PC-3 (cell line): ENCODE measurements around the gene PCDH15. TPM values are rescaled to one million over a fixed set of nuclear protein-coding genes. Genes with fewer than 3 reads are reported as not detected.

Experiments used
- ATAC-seq: fragments of 200-7000 bp; cut with Tn5 transposase; 2 replicates; pipeline ENCODE4 v1.9.1; 2020; ENCODE audit warnings: mild to moderate bottlenecking, moderate library complexity
- BruUV-seq: library from RNA; stranded (reverse); fragments of 400-500 nt; replicated peaks from 2 replicates; lab custom pipeline; 2021; lab: Mats Ljungman, UMichigan
- CTCF ChIA-PET: fragments of 300-600 bp; sonication (Branson Sonifier 250); formaldehyde crosslinking; loops from one replicate; lab custom pipeline; 2022; ENCODE audit warnings: antibody characterized with exemption; lab: Charles Lee
- POLR2A ChIA-PET: fragments of 300-600 bp; sonication (Branson Sonifier 250); formaldehyde crosslinking; loops from one replicate; lab custom pipeline; 2022; ENCODE audit warnings: antibody characterized with exemption; ENCODE audit not compliant: unreplicated experiment; lab: Charles Lee
- DNase-seq: peaks from one replicate; pipeline ENCODE4 v3.0.0-alpha.2; 2015
- H2AFZ ChIP-seq: fragments of 300-600 bp; sonication (generic); 2 replicates; pipeline ENCODE4 v1.6.0; 2016; ENCODE audit warnings: antibody characterized with exemption, low read length
- H3F3A ChIP-seq: fragments of 300-600 bp; sonication (generic); one replicate; pipeline ENCODE4 v1.6.0; 2017; ENCODE audit warnings: antibody characterized with exemption, low read length, control low read depth, mild to moderate bottlenecking; ENCODE audit not compliant: unreplicated experiment
- H3K27ac ChIP-seq: fragments of 300-600 bp; sonication (generic); 2 replicates; pipeline ENCODE4 v1.5.1; 2016; ENCODE audit warnings: mild to moderate bottlenecking, low read length
- H3K27me3 ChIP-seq: fragments of 300-600 bp; sonication (generic); 2 replicates; pipeline ENCODE4 v1.6.1; 2016; ENCODE audit warnings: low read length, mixed read lengths
- H3K36me3 ChIP-seq: fragments of 300-600 bp; sonication (generic); 2 replicates; pipeline ENCODE4 v1.6.1; 2016; ENCODE audit warnings: low read depth, mixed run types, low read length, mixed read lengths
- H3K4me1 ChIP-seq: fragments of 300-600 bp; sonication (generic); 2 replicates; pipeline ENCODE4 v1.5.1; 2016; ENCODE audit warnings: low read length; ENCODE audit not compliant: insufficient read depth
- H3K4me2 ChIP-seq: fragments of 300-600 bp; sonication (generic); 2 replicates; pipeline ENCODE4 v1.6.0; 2016; ENCODE audit warnings: low read length
- H3K4me3 ChIP-seq: fragments of 300-600 bp; sonication (generic); 2 replicates; pipeline ENCODE4 v1.5.1; 2016; ENCODE audit warnings: mild to moderate bottlenecking, low read length, mixed read lengths
- H3K79me2 ChIP-seq: fragments of 300-600 bp; sonication (generic); 2 replicates; pipeline ENCODE4 v1.6.1; 2017; ENCODE audit warnings: low read length, mixed read lengths
- H3K9ac ChIP-seq: fragments of 300-600 bp; sonication (generic); 2 replicates; pipeline ENCODE4 v1.6.0; 2016; ENCODE audit warnings: mild to moderate bottlenecking, low read length
- H3K9me2 ChIP-seq: fragments of 300-600 bp; sonication (generic); replicated peaks from 2 replicates; pipeline ENCODE4 v1.6.1; 2016; ENCODE audit warnings: mixed run types, low read length, mixed read lengths
- H3K9me3 ChIP-seq: fragments of 300-600 bp; sonication (generic); 2 replicates; pipeline ENCODE4 v1.6.1; 2016; ENCODE audit warnings: low read length, mixed read lengths
- H4K20me1 ChIP-seq: fragments of 300-600 bp; sonication (generic); 2 replicates; pipeline ENCODE4 v1.6.1; 2016; ENCODE audit warnings: low read length, mixed read lengths
- CTCF ChIP-seq: fragments of 300-600 bp; sonication (generic); conservative IDR thresholded peaks from 2 replicates; pipeline ENCODE4 v1.5.1; 2017; ENCODE audit warnings: antibody characterized with exemption, low read depth, mild to moderate bottlenecking, low read length
- EZH2 ChIP-seq: fragments of 300-600 bp; sonication (generic); IDR thresholded peaks from one replicate; pipeline ENCODE4 v1.6.1; 2017; ENCODE audit warnings: antibody characterized with exemption, mild to moderate bottlenecking, low read length; ENCODE audit not compliant: unreplicated experiment
- EZH2phosphoT487 ChIP-seq: fragments of 300-600 bp; sonication (generic); IDR thresholded peaks from 2 replicates; pipeline ENCODE4 v1.6.1; 2018; ENCODE audit warnings: mild to moderate bottlenecking, antibody characterized with exemption, low read length, borderline replicate concordance
- intact Hi-C: fragments of 100-400 bp; cut with micrococcal nuclease; formaldehyde crosslinking; loops from 2 replicates; pipeline ENCODE4 v1.9.0; 2023
- total RNA-seq: library from RNA; depleted of rRNA; stranded (reverse); fragments of >200 nt; gene quantifications from 2 replicates; pipeline ENCODE4 v1.2.3, GENCODE V29; 2014

PCDH15 gene
- total RNA-seq, 1 experiment from 2014 or later: not detected

GRCh38 chr10:54094321-54094720 is 706.7 kb downstream of the PCDH15 start:
- Histone ChIP-seq H3K4me3 (no peak overlapping the region), H4K20me1 (no peaks in the 10 kb centered on the region), H3K4me1 (no peaks in the 10 kb centered on the region), H3K9me2 (no peaks in the 10 kb centered on the region), H3K36me3 (no peaks in the 10 kb centered on the region), H2AFZ (no peak overlapping the region), H3K9ac (no peak overlapping the region), H3K27ac (no peak overlapping the region), H3F3A (no peaks in the 10 kb centered on the region), H3K9me3 (no peaks in the 10 kb centered on the region), H3K4me2 (no peak overlapping the region), H3K27me3 (no peaks in the 10 kb centered on the region), H3K79me2 (no peaks in the 10 kb centered on the region)
- ATAC-seq (no peak), DNase-seq (no peak)
- intact Hi-C loops: no loop called here
- TF ChIP-seq CTCF: no peak
- TF ChIP-seq EZH2: no peak
- no peak for TF ChIP-seq EZH2phosphoT487
- ChIA-PET POLR2A (no interaction called here), CTCF (no interaction called here)
- no TSS peak for BruUV-seq

- intact Hi-C loops: no loop called here
- CTCF ChIA-PET: no interaction called here
- no peaks in the 10 kb centered on the region for H3K9me2 ChIP-seq
- H3K27ac ChIP-seq: no peak overlapping the region
- no peak for TF ChIP-seq CTCF
- ATAC-seq: no peak
- no peak overlapping the region for H3K4me2 ChIP-seq
- H3K9me3 ChIP-seq: 0 out of 2 replicates have a peak, but pooled peaks cover 1% of the 10 kb centered on the region
- no peaks in the 10 kb centered on the region for H3F3A ChIP-seq
- no peak overlapping the region for H2AFZ ChIP-seq
- H3K36me3 ChIP-seq: no peaks in the 10 kb centered on the region
- H3K4me1 ChIP-seq: no peaks in the 10 kb centered on the region
- H3K27me3 ChIP-seq: no peaks in the 10 kb centered on the region
- no peak overlapping the region for H3K4me3 ChIP-seq
- H3K9ac ChIP-seq: no peak overlapping the region
- no TSS peak for BruUV-seq
- POLR2A ChIA-PET: no interaction called here
- DNase-seq: no peak
- H3K79me2 ChIP-seq: no peaks in the 10 kb centered on the region
- no peaks in the 10 kb centered on the region for H4K20me1 ChIP-seq
Measured at GRCh38 chr10:54091237-54091636, 709.8 kb downstream of the PCDH15 start.

GRCh38 chr10:54081950-54082349 is 719.1 kb downstream of the PCDH15 start:
- no peak overlapping the region for H3K4me2 ChIP-seq
- no peak overlapping the region for H3K9ac ChIP-seq
- no peaks in the 10 kb centered on the region for H3K9me2 ChIP-seq
- ATAC-seq: no peak
- ChIA-PET CTCF (no interaction called here), POLR2A (no interaction called here)
- TF ChIP-seq EZH2 (no peak), CTCF (no peak)
- H3F3A ChIP-seq: no peaks in the 10 kb centered on the region
- H3K36me3 ChIP-seq: no peaks in the 10 kb centered on the region
- no TSS peak for BruUV-seq
- DNase-seq: no peak
- H3K4me1 ChIP-seq: no peaks in the 10 kb centered on the region
- H2AFZ ChIP-seq: no peak overlapping the region
- H4K20me1 ChIP-seq: no peaks in the 10 kb centered on the region
- intact Hi-C loops: no loop called here
- no peaks in the 10 kb centered on the region for H3K27me3 ChIP-seq
- H3K79me2 ChIP-seq: no peaks in the 10 kb centered on the region
- H3K4me3 ChIP-seq: no peak overlapping the region
- 0 out of 2 replicates have a peak, but pooled peaks cover 5% of the 10 kb centered on the region for H3K9me3 ChIP-seq
- H3K27ac ChIP-seq: no peak overlapping the region
